Measurements from ENCODE around the gene CTXN2.

Gene CTXN2

GRCh38 chr15:48191574-48192225, at the start of gene CTXN2:
CTXN2 (plus strand) TSS chr15:48191665; CDS start chr15:48201301, 9,636 bp downstream.
- peak; percentile 63 for DNase-seq

GRCh38 chr15:48143856-48144255, 47.6 kb upstream of the CTXN2 start:
- DNase-seq = no peak

DNA sequence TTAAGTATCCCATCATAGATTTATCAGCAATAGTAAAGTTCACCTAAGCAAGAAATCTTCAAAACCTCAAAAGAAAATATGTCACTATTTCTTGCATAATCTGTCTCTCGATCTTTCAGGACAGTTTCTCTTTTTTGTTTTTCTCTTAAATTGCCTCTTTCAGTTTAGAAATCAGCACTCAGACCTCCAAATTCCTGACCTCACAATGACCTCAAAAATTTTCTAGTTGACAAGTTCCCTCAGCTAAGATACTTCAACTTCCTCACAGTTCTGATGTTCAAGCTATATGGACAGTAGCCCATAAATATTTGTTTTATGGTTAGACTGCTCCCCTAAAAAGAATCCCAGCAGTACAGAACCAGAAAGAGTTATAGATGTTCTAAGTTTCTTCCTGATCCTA, 46.6 kb upstream of the CTXN2 start:
- peak; percentile 51 for DNase-seq

- DNase-seq = no peak
Measured at GRCh38 chr15:48145923-48146322, 45.5 kb upstream of the CTXN2 start.

- DNase-seq = no peak
Measured at GRCh38 chr15:48147358-48147757, 44.1 kb upstream of the CTXN2 start.

- DNase-seq = no peak
Measured at GRCh38 chr15:48149858-48150257, 41.6 kb upstream of the CTXN2 start.

DNA sequence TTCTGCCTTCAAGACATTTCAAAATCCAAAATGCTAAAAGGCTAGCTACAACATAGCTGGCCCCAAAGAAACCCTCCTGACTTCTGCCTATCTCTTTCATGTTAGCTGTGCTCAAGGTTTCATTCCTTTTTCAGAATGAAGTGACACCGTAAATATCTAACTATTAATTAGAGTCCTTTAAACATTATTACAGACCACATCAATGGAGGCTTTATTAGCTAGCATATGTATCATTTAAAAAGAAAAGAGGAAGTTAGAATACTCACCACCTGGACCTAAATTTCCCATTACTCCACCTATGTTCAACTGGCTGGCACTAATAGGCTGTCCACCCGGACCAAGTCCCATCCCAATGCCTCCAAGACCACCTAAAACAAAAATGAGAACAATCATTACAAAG, 37.9 kb upstream of the CTXN2 start:
- DNase-seq = no peak

DNA sequence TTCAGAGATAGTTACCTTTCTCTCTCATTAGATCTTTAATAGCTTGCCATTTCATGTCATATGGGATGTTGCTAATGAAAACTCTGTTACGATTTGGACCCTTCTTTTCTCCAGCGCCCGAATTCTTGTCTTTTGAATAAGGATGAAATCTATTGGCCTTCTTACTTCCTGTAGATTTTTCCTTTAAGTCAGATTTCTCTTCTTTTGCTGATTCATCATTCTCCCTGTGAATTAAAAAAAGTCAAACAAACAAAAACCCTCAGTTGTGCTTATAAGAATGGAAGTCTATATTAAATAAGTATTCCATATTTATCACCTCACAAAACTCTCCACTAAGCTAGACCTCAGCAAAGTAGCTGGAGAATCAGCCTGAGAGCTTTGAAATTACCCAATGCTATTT, 22.8 kb upstream of the CTXN2 start:
- no peak for DNase-seq

DNA sequence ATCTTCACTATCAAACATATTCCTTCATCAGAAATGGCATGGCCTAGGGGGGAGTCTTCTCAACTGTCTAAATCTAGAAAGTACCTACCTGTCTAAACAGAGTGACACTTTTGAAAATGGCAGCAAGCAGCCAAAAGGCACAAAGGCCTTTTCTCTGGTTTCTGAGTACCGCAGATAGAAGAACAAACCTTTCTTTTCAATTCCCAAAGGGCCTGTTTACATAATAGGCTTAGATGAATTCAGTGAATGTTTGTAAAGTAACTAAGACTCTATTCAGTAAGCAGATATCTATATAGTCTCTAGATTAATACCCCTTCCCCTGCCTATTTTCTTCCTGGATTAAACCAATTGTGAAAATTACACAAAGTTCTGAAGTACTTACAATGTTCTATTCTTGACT, 20.5 kb upstream of the CTXN2 start:
- DNase-seq = no peak

DNA sequence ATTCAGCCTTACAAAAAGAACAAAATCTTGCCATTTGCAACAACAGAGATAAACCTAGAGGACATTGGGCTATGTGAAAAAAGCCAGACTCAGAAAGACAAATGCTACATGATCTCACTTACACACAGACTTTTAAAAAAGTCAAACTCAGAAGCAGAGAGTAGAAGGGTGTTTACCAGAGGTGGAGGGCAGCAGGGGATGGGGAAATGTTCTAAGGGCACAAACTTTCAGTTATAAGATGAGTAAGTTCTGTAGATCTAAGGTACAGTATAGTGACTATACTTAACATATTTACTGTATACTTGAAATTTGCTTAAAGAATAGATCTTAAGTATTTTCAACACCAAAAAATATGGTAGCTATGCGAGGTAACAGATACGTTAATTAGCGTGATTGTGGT, 16.3 kb upstream of the CTXN2 start:
- DNase-seq = no peak

DNA sequence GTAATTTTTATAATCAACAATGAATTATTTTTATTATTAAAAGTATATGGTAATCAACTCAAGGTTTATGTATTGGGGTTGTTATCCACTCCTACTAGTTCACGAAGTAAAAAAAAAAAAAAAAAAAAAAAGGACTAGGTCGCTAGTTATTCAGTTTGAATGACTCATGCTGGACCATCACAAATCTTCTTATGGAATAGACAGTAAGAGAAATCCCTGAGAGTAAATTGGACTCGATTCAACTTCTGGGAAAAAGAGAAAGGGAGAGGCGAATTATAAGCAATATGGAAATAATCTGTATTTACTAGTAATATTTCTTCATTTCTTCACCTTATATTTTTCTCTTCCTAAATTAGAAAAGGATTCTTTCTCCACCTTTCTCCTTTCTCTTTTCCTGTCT, 15.4 kb upstream of the CTXN2 start:
- DNase-seq = peak; percentile 4

DNA sequence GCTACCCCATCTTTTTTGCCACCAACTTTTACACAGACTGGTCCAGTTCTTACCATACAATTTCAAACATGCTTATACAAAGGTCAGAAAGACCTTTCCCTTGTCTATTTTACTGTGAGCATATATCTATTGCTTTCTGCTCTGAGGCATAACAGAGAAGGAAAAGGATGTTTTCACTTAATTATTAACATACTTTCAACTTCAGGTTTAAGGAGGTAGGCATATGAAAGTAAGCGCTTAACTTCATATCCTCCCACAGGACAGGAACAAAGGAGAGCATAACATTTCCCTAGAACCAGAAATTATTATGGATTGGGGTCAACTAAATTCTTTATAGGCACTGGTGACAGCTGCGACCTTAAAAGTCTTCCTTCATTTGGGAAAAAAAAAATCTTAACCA, 14.5 kb upstream of the CTXN2 start:
- no peak for DNase-seq

DNA sequence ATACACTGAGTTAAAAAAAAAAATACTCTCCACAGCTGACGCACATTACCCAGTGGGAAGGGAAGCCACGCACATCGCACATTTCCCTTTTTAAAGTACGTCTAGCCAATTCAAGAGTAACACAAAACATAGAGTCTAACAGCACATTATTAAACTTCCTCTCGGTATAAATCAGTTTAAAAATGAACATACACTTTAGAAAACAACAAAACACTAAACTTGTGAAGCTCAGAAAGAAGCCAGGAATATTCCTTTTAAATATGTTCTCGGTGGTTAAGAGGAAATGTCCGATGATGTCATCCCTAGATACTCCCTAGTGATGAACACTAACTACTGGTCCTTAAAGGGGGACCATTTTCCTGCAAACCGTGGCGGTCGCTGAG, 14.1 kb upstream of the CTXN2 start:
- DNase-seq = no peak

- DNase-seq = peak; percentile 96
Measured at GRCh38 chr15:48177766-48178647, 13.5 kb upstream of the CTXN2 start, which contains the start of gene MYEF2. MYEF2 (minus strand) TSS chr15:48178295; CDS start chr15:48178237, 58 bp downstream.

GRCh38 chr15:48178648-48178931, 12.9 kb upstream of the CTXN2 start:
- DNase-seq = no peak

GRCh38 chr15:48182749-48183148, 8.7 kb upstream of the CTXN2 start:
- no peak for DNase-seq

DNA sequence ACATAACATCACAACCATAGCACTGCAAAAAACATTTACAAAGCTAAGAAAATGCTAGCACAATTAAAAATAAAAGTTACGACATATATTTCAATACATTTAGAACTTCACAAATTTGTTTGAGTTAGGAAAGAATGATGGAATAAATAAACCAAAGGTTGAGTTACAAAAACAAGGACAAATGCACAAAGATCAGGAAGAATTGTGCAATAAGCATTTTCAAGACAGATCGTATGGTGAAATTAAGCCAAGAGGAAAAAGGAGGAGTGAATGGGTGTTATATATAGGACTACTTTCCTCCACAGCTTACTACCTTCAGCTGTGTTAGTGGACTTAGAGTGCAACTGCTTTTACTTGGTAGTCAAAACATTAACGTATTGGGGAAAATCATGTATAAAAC, 5.9 kb upstream of the CTXN2 start:
- DNase-seq = no peak

GRCh38 chr15:48186271-48186670, 5.2 kb upstream of the CTXN2 start:
- DNase-seq = no peak

- DNase-seq = peak; percentile 95
Measured at GRCh38 chr15:48190932-48191573, 412 bp upstream of the CTXN2 start.

- DNase-seq = no peak
Measured at GRCh38 chr15:48202068-48202467, 10.6 kb downstream of the CTXN2 start.

DNA sequence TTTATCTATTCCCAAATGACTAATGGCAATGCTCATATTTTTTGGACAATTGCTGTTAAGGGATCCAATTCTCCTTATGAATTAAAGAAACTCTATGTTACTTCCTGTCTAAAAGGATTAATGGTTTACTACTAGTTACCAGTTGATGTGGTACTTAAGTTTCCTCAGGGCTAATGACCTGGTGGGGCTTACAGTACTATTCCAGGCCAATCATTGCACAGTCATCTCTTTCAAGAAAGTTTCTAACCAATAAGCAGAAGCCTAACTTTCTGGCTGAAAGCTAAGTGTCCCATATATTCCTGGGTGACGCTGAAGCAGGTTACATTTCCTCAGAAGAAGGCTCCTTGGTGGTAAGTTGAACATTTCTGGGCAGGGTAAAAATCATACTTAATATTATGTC, 14.5 kb downstream of the CTXN2 start, which contains the start of gene SLC12A1:
Gene SLC12A1 (plus strand): TSS at position 322 of the 400 bp plus-strand sequence. CDS start 1,418 bp downstream, outside the sequence.
- DNase-seq = no peak

DNA sequence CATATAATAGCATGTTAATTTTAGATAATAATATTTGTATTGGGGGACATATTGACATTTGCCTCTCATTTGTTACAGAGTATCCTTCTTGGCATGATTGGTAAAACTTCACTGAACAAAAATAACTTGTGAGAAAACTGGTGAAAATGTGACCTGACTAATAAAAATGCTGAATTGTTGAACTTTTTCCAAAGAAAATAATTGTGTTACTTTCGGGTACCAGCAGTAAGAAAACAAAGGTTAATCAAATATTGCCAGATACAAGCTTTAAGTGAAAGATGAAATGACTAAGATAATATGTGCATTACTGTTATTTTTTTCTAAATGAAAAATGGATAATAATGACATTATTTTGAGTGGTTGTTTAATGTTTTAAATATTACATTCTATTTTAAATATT, 29.8 kb downstream of the CTXN2 start:
- DNase-seq = no peak

GRCh38 chr15:48221885-48222284, 30.4 kb downstream of the CTXN2 start:
- no peak for DNase-seq

GRCh38 chr15:48222627-48223026, 31.2 kb downstream of the CTXN2 start:
- no peak for DNase-seq

Data from eye (tissue), 1 donor.